MM.1S (cell line): ENCODE data around the gene ZC3H15.

Experiments used
- DNase-seq: peaks from one replicate; pipeline ENCODE4 v3.0.0-alpha.2; 2015
- H2AFZ ChIP-seq: fragments of 300-600 bp; sonication (generic); 2 replicates; pipeline ENCODE4 v1.6.0; 2016; ENCODE audit warnings: antibody characterized with exemption, low read length
- H3F3A ChIP-seq: fragments of 300-600 bp; sonication (generic); 2 replicates; pipeline ENCODE4 v1.6.1; 2016; ENCODE audit warnings: mild to moderate bottlenecking, antibody characterized with exemption, low read length, moderate library complexity, mixed read lengths; ENCODE audit not compliant: insufficient read depth
- H3K27ac ChIP-seq: fragments of 300-600 bp; sonication (generic); 2 replicates; pipeline ENCODE4 v1.5.1; 2016; ENCODE audit warnings: mild to moderate bottlenecking, low read length
- H3K27me3 ChIP-seq: fragments of 300-600 bp; sonication (generic); replicated peaks from 2 replicates; pipeline ENCODE4 v1.6.0; 2016; ENCODE audit warnings: low read length; ENCODE audit not compliant: insufficient read depth
- H3K36me3 ChIP-seq: fragments of 300-600 bp; sonication (generic); replicated peaks from 2 replicates; pipeline ENCODE4 v1.6.1; 2016; ENCODE audit warnings: mild to moderate bottlenecking, low read length, mixed read lengths; ENCODE audit not compliant: insufficient read depth
- H3K4me1 ChIP-seq: fragments of 300-600 bp; sonication (generic); 2 replicates; pipeline ENCODE4 v1.6.1; 2016; ENCODE audit warnings: low read length, mixed read lengths
- H3K4me2 ChIP-seq: fragments of 300-600 bp; sonication (generic); 2 replicates; pipeline ENCODE4 v1.6.0; 2016; ENCODE audit warnings: low read depth, low read length
- H3K4me3 ChIP-seq: fragments of 300-600 bp; sonication (generic); 2 replicates; pipeline ENCODE4 v1.5.1; 2016; ENCODE audit warnings: low read length, mixed read lengths
- H3K79me2 ChIP-seq: fragments of 300-600 bp; sonication (generic); 2 replicates; pipeline ENCODE4 v1.6.1; 2016; ENCODE audit warnings: mixed run types, low read length, mixed read lengths
- H3K9ac ChIP-seq: fragments of 300-600 bp; sonication (generic); 2 replicates; pipeline ENCODE4 v1.6.1; 2016; ENCODE audit warnings: low read length, mixed read lengths
- H3K9me2 ChIP-seq: fragments of 300-600 bp; sonication (generic); replicated peaks from 2 replicates; pipeline ENCODE4 v1.6.1; 2016; ENCODE audit warnings: mild to moderate bottlenecking, low read length, mixed read lengths; ENCODE audit not compliant: insufficient read depth
- H3K9me3 ChIP-seq: fragments of 300-600 bp; sonication (generic); replicated peaks from 2 replicates; pipeline ENCODE4 v1.6.1; 2016; ENCODE audit warnings: mild to moderate bottlenecking, low read length, mixed read lengths; ENCODE audit not compliant: insufficient read depth
- H4K20me1 ChIP-seq: fragments of 300-600 bp; sonication (generic); 2 replicates; pipeline ENCODE4 v1.6.1; 2016; ENCODE audit warnings: mild to moderate bottlenecking, low read length, moderate library complexity, mixed read lengths; ENCODE audit not compliant: insufficient read depth
- CTCF ChIP-seq: fragments of 300-600 bp; sonication (generic); IDR thresholded peaks from 2 replicates; pipeline ENCODE4 v1.5.1; 2016; ENCODE audit warnings: antibody characterized with exemption, low read length, mixed read lengths
- EZH2 ChIP-seq: fragments of 300-600 bp; sonication (generic); optimal IDR thresholded peaks from 2 replicates; pipeline ENCODE3; 2017; ENCODE audit warnings: low read depth, mild to moderate bottlenecking, antibody characterized with exemption, low read length, mixed read lengths
- EZH2phosphoT487 ChIP-seq: fragments of 300-600 bp; sonication (generic); IDR thresholded peaks from 2 replicates; pipeline ENCODE4 v1.6.1; 2018; ENCODE audit warnings: antibody characterized with exemption, low read length

The ZC3H15 gene

GRCh38 chr2:186542002-186542401, 55.9 kb downstream of the ZC3H15 start:
- Histone ChIP-seq H3K27me3 (no peaks in the 10 kb centered on the region), H3K9me3 (no peaks in the 10 kb centered on the region), H3K27ac (no peak overlapping the region), H3K4me2 (no peak overlapping the region), H4K20me1 (no peaks in the 10 kb centered on the region), H3K36me3 (no peaks in the 10 kb centered on the region), H3K4me1 (no peaks in the 10 kb centered on the region), H3K4me3 (no peak overlapping the region), H3K9ac (no peak overlapping the region), H3K9me2 (no peaks in the 10 kb centered on the region), H2AFZ (no peak overlapping the region), H3K79me2 (no peaks in the 10 kb centered on the region), H3F3A (no peaks in the 10 kb centered on the region)
- TF ChIP-seq EZH2 (no peak), CTCF (no peak), EZH2phosphoT487 (no peak)
- no peak for DNase-seq

GRCh38 chr2:186543561-186544131, 57.6 kb downstream of the ZC3H15 start:
- no peak overlapping the region for H3K4me2 ChIP-seq
- H3K27ac ChIP-seq, result no peak overlapping the region
- H3K9me3 ChIP-seq, result no peaks in the 10 kb centered on the region

GRCh38 chr2:186544255-186544675, 58.2 kb downstream of the ZC3H15 start:
- Histone ChIP-seq H3K9me3 (no peaks in the 10 kb centered on the region), H3K27me3 (no peaks in the 10 kb centered on the region), H3K4me3 (no peak overlapping the region), H3K4me1 (no peaks in the 10 kb centered on the region), H3K36me3 (no peaks in the 10 kb centered on the region), H3K79me2 (no peaks in the 10 kb centered on the region), H3F3A (no peaks in the 10 kb centered on the region), H3K27ac (no peak overlapping the region), H3K4me2 (no peak overlapping the region), H4K20me1 (no peaks in the 10 kb centered on the region), H2AFZ (no peak overlapping the region), H3K9me2 (no peaks in the 10 kb centered on the region), H3K9ac (no peak overlapping the region)
- TF ChIP-seq EZH2 (no peak), EZH2phosphoT487 (no peak), CTCF (no peak)
- DNase-seq, result no peak

More at GRCh38 chr2:186543561-186544131, 57.6 kb downstream of the ZC3H15 start:
- Histone ChIP-seq H3K4me1 (no peaks in the 10 kb centered on the region), H3K4me3 (no peak overlapping the region), H3K9me2 (no peaks in the 10 kb centered on the region), H3K9ac (no peak overlapping the region), H3K27me3 (no peaks in the 10 kb centered on the region), H3K36me3 (no peaks in the 10 kb centered on the region), H3F3A (no peaks in the 10 kb centered on the region), H4K20me1 (no peaks in the 10 kb centered on the region), H3K79me2 (no peaks in the 10 kb centered on the region), H2AFZ (no peak overlapping the region)
- no peak for DNase-seq
- TF ChIP-seq CTCF, result no peak
- TF ChIP-seq EZH2phosphoT487, result no peak
- TF ChIP-seq EZH2, result no peak
